Measurements from ENCODE around the gene ABTB2. TPM values are rescaled to one million over a fixed set of nuclear protein-coding genes. Genes with fewer than 3 reads are reported as not detected.

Gene ABTB2
- total RNA-seq, 1 experiment from 2014 or later: 5.5 TPM

DNA sequence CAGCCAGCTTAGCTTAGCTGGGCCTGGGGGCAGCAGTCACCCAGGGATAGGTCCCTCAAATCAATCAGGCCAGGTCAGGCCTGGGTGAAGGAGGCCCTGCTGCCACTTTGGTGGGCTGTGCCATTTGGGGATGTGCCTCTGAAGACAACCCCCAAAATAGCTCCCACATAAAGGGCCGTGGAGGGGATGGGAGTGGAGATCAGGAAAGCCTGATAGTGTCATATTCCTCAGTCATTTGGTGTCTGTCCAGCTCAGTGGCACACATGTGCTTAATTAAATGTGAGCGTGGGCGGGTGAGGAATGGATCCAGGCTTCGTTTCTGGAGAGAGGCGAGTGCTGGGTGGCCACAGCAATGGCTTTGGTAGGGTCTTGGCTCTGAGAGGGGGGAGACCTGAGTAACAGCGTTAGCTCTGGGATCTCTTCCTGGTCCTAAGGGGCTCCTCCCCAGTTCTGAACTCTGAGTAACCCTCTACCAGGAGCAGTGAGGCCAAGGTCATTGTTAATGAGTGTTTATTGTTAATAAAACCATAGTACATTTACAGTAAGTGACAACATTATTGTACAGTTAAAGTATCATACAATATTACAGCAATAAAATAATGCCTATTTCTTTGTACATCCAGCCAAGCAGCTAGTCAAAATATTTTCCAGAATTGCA lies 207.2 kb downstream of the ABTB2 start:
- Histone ChIP-seq H3K9me3 (ENCODE audit: control insufficient read depth, low read depth, low read length) (no peaks in the 10 kb centered on the region), H3T11ph (ENCODE audit: low read length) (no peak overlapping the region), H3K18ac (ENCODE audit: insufficient read length, low read depth, low read length) (no peak overlapping the region), H3K27ac (ENCODE audit: insufficient read length, low read depth, low read length) (no peak overlapping the region), H3K23me2 (ENCODE audit: insufficient read length, low read depth, low read length, poor library complexity, severe bottlenecking) (no peaks in the 10 kb centered on the region), H2BK120ac (ENCODE audit: low read depth, low read length, poor library complexity, severe bottlenecking) (no peak overlapping the region), H2BK20ac (ENCODE audit: low read depth, low read length, poor library complexity, severe bottlenecking) (no peak overlapping the region), H4K91ac (ENCODE audit: insufficient read length, low read depth, low read length) (no peak overlapping the region), H3K9ac (ENCODE audit: extremely low read depth, insufficient read length, low read length) (no peak overlapping the region), H2AFZ (ENCODE audit: low read length) (no peak overlapping the region), H3K23ac (ENCODE audit: insufficient read length, low read depth, low read length) (no peak overlapping the region), H2BK5ac (ENCODE audit: insufficient read length, low read length) (no peak overlapping the region), H2AK5ac (ENCODE audit: insufficient read length, low read length) (no peak overlapping the region), H4K8ac (replicated peaks; ENCODE audit: insufficient read length, low read depth, low read length) (no peak overlapping the region), H3K27me3 (ENCODE audit: insufficient read depth, low read length) (no peaks in the 10 kb centered on the region), H2BK15ac (ENCODE audit: low read depth, low read length) (no peak overlapping the region), H3K56ac (ENCODE audit: insufficient read length, low read depth, low read length) (no peak overlapping the region), H4K5ac (ENCODE audit: insufficient read length, low read depth, low read length) (no peak overlapping the region), H3K14ac (ENCODE audit: insufficient read depth, low read length) (no peak overlapping the region), H3K4me1 (ENCODE audit: insufficient read depth, low read length) (no peaks in the 10 kb centered on the region), H4K20me1 (ENCODE audit: control insufficient read depth, insufficient read depth, insufficient read length) (no peaks in the 10 kb centered on the region), H3K4ac (ENCODE audit: low read depth, low read length) (no peak overlapping the region), H3K4me2 (ENCODE audit: insufficient read depth, insufficient read length, low read length) (no peak overlapping the region), H3K79me1 (ENCODE audit: insufficient read depth, low read depth, low read length, poor library complexity, severe bottlenecking) (no peaks in the 10 kb centered on the region), H3K79me2 (ENCODE audit: insufficient read depth, low read length) (no peaks in the 10 kb centered on the region), H2BK12ac (ENCODE audit: insufficient read length, low read depth, low read length) (no peak overlapping the region)
- Mint-ChIP-seq H3K27me3 (ENCODE audit: low read depth) (no peaks in the 10 kb centered on the region), H3K4me3 (no peak overlapping the region), H3K9me3 (no peaks in the 10 kb centered on the region), H3K36me3 (ENCODE audit: insufficient read depth in 1 of 3, low read depth in 3 of 3) (peaks cover 32 to 51% (median 34%) of the 10 kb centered on the region in 3 experiments; a peak in 6 of 7 replicates), H3K27ac (peak overlapping the region in 1 of 3 experiments; percentile 27; a peak in 1 of 7 replicates), H3K4me1 (no peaks in the 10 kb centered on the region)
- no CpG with 5 or more reads among the region's 6 CpGs for WGBS (ENCODE audit: extremely low coverage, insufficient read length, low lambda C conversion rate)
- TF ChIP-seq, protein P1, sequence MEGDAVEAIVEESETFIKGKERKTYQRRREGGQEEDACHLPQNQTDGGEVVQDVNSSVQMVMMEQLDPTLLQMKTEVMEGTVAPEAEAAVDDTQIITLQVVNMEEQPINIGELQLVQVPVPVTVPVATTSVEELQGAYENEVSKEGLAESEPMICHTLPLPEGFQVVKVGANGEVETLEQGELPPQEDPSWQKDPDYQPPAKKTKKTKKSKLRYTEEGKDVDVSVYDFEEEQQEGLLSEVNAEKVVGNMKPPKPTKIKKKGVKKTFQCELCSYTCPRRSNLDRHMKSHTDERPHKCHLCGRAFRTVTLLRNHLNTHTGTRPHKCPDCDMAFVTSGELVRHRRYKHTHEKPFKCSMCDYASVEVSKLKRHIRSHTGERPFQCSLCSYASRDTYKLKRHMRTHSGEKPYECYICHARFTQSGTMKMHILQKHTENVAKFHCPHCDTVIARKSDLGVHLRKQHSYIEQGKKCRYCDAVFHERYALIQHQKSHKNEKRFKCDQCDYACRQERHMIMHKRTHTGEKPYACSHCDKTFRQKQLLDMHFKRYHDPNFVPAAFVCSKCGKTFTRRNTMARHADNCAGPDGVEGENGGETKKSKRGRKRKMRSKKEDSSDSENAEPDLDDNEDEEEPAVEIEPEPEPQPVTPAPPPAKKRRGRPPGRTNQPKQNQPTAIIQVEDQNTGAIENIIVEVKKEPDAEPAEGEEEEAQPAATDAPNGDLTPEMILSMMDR (conservative IDR thresholded peaks at IDR 0.05): no peak
- no peak for DNase-seq
